Kidney (tissue), 14 donors: ENCODE measurements around the gene UBE3B. TPM values are rescaled to one million over a fixed set of nuclear protein-coding genes. Genes with fewer than 3 reads are reported as not detected.

Experiments used
- DNase-seq, 5 donors: peaks; one replicate each; pipeline ENCODE4 v3.0.0-alpha.2; 2013 to 2020
- FAIRE-seq: peaks from 2 replicates; lab custom pipeline; 2012; peaks lifted over from hg19 to GRCh38; lab: Jason Lieb, UNC
- H3K27ac ChIP-seq, 2 donors: one replicate each; pipeline ENCODE4 v1.7.0; 2013; ENCODE audit warnings: low read depth in 2 of 2, low read length in 2 of 2, inconsistent platforms in 1 of 2
- H3K27me3 ChIP-seq: one replicate; pipeline ENCODE4 v1.7.1; 2013; ENCODE audit warnings: low read length, inconsistent platforms; ENCODE audit not compliant: control insufficient read depth, insufficient read depth
- H3K36me3 ChIP-seq, 3 donors: one replicate each; pipeline versions ENCODE4 v1.7.0 to v1.7.1; 2013; ENCODE audit warnings: low read length in 3 of 3, control low read depth in 1 of 3, inconsistent platforms in 1 of 3; ENCODE audit not compliant: insufficient read depth in 3 of 3, control insufficient read depth in 2 of 3
- H3K4me1 ChIP-seq, 3 donors: one replicate each; pipeline versions ENCODE4 v1.7.0 to v1.7.1; 2013; ENCODE audit warnings: low read length in 3 of 3, inconsistent platforms in 1 of 3, low read depth in 1 of 3; ENCODE audit not compliant: control insufficient read depth in 2 of 3, insufficient read depth in 2 of 3
- H3K4me3 ChIP-seq, 3 donors: one replicate each; pipeline versions ENCODE4 v1.7.0 to v1.8.1; 2013; ENCODE audit warnings: low read length in 3 of 3, control low read depth in 1 of 3, inconsistent platforms in 1 of 3
- H3K9ac ChIP-seq, 3 donors: one replicate each; pipeline versions ENCODE4 v1.7.0 to v1.7.1; 2013; ENCODE audit warnings: low read length in 3 of 3, control low read depth in 1 of 3, inconsistent platforms in 1 of 3
- H3K9me3 ChIP-seq, 3 donors: one replicate each; pipeline versions ENCODE4 v1.7.0 to v1.7.1; 2013; ENCODE audit warnings: low read length in 3 of 3, control low read depth in 1 of 3, inconsistent platforms in 1 of 3; ENCODE audit not compliant: control insufficient read depth in 2 of 3, insufficient read depth in 1 of 3
- intact Hi-C: fragments of 100-400 bp; cut with DNase I; formaldehyde crosslinking; loops from one replicate; pipeline ENCODE4 v1.11.1; 2022
- polyA plus RNA-seq: library from polyadenylated mRNA; stranded (reverse); fragments of 350-450 nt; fragmentation: Illumina TruSeq; extraction: RNeasy Lipid Tissue Mini Kit (QIAGEN cat#74804); gene quantifications from one replicate; pipeline ENCODE4 v1.2.3, GENCODE V29; 2014; ENCODE audit warnings: low read depth, low replicate concordance; ENCODE audit not compliant: insufficient read depth
- total RNA-seq: library from RNA; stranded (reverse); fragmentation: NEBNext Ultra II Directional; extraction: Animal tissue kit (Norgen Biotek cat#: 25700); gene quantifications from one replicate; pipeline ENCODE4 v1.2.1, GENCODE V29; 2021
- TF ChIP-seq, protein P1 (sequence below): IDR thresholded peaks from 3 replicates; pipeline ENCODE4 v1.5.1; 2012; ENCODE audit warnings: mild to moderate bottlenecking, moderate library complexity, borderline replicate concordance; ENCODE audit not compliant: insufficient read depth; ENCODE audit errors: extremely low read depth
- donor health status: control.
- donor health status: control.
- donor health status: control.
- donor health status: control.
- donor health status: control.
- donor health status: DM: yes; HTN: yes; CAD: no.
- donor health status: Normal renal cell carcinoma (clear cell type).

Gene UBE3B
- total and polyA plus RNA-seq, 2 donors from 2014 or later: 13.9 to 44.3 TPM

GRCh38 chr12:109567296-109567695 lies 89.9 kb downstream of the UBE3B start:
- Histone ChIP-seq H3K9ac (no peak overlapping the region), H3K36me3 (peaks cover 0 to 30% (median 13%) of the 10 kb centered on the region in 3 donors), H3K27me3 (no peaks in the 10 kb centered on the region), H3K4me3 (no peak overlapping the region), H3K9me3 (no peaks in the 10 kb centered on the region), H3K27ac (no peak overlapping the region), H3K4me1 (peaks cover 0 to under 1% (median 0%) of the 10 kb centered on the region in 3 donors)
- FAIRE-seq: no peak
- intact Hi-C loops: no loop called here
- DNase-seq: no peak
- TF ChIP-seq, protein P1, sequence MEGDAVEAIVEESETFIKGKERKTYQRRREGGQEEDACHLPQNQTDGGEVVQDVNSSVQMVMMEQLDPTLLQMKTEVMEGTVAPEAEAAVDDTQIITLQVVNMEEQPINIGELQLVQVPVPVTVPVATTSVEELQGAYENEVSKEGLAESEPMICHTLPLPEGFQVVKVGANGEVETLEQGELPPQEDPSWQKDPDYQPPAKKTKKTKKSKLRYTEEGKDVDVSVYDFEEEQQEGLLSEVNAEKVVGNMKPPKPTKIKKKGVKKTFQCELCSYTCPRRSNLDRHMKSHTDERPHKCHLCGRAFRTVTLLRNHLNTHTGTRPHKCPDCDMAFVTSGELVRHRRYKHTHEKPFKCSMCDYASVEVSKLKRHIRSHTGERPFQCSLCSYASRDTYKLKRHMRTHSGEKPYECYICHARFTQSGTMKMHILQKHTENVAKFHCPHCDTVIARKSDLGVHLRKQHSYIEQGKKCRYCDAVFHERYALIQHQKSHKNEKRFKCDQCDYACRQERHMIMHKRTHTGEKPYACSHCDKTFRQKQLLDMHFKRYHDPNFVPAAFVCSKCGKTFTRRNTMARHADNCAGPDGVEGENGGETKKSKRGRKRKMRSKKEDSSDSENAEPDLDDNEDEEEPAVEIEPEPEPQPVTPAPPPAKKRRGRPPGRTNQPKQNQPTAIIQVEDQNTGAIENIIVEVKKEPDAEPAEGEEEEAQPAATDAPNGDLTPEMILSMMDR: no peak

DNA sequence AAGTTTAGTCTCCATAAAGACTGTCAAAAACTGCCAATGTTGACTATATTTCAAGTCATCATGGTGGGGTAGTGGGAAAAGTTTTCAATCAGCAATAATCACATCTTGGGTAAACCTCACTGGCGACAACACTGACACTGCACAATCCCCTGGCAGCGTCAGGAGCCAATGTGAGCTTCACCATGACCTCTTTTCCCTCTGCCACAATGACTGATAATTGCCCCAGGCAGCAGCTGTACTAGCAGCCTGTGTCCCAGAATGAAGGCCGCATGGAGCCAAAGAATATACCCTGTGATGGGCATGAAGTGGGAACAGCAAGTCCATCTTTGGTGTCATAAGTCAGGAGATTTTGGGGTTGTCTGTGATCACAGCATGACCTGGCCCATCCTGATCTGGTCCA lies 90.5 kb downstream of the UBE3B start:
- intact Hi-C loops: no loop called here
- no peak overlapping the region for H3K27ac ChIP-seq
- no peak overlapping the region for H3K9ac ChIP-seq
- peaks cover 0 to 5% (median 0%) of the 10 kb centered on the region in 3 donors for H3K4me1 ChIP-seq
- no peak for FAIRE-seq
- no peaks in the 10 kb centered on the region for H3K27me3 ChIP-seq
- no peak for DNase-seq
- H3K4me3 ChIP-seq: no peak overlapping the region
- H3K36me3 ChIP-seq: peaks cover 0 to 26% (median 13%) of the 10 kb centered on the region in 3 donors
- TF ChIP-seq, protein P1: no peak
- no peaks in the 10 kb centered on the region for H3K9me3 ChIP-seq

- Histone ChIP-seq H3K36me3 (peaks cover 0 to 21% (median 13%) of the 10 kb centered on the region in 3 donors), H3K27me3 (no peaks in the 10 kb centered on the region), H3K4me1 (peaks cover 0 to 5% (median 0%) of the 10 kb centered on the region in 3 donors), H3K9me3 (no peaks in the 10 kb centered on the region), H3K4me3 (no peak overlapping the region), H3K9ac (no peak overlapping the region), H3K27ac (no peak overlapping the region)
- TF ChIP-seq, protein P1: no peak
- DNase-seq: no peak
- intact Hi-C loops: no loop called here
- FAIRE-seq: no peak
Observed at GRCh38 chr12:109568486-109568885, 91.1 kb downstream of the UBE3B start.
